GM12873 (cell line): Measurements from ENCODE around the gene MACC1.

Experiments used
- TF ChIP-seq, protein P1 (sequence below): IDR thresholded peaks from 2 replicates; pipeline ENCODE4 v1.5.1; 2012; ENCODE audit warnings: low read depth, mild to moderate bottlenecking, moderate library complexity, low read length, control low read depth; ENCODE audit not compliant: insufficient read depth; ENCODE audit errors: missing control alignments

Gene MACC1

GRCh38 chr7:20193873-20194272 lies 23.3 kb downstream of the MACC1 start:
- TF ChIP-seq, protein P1, sequence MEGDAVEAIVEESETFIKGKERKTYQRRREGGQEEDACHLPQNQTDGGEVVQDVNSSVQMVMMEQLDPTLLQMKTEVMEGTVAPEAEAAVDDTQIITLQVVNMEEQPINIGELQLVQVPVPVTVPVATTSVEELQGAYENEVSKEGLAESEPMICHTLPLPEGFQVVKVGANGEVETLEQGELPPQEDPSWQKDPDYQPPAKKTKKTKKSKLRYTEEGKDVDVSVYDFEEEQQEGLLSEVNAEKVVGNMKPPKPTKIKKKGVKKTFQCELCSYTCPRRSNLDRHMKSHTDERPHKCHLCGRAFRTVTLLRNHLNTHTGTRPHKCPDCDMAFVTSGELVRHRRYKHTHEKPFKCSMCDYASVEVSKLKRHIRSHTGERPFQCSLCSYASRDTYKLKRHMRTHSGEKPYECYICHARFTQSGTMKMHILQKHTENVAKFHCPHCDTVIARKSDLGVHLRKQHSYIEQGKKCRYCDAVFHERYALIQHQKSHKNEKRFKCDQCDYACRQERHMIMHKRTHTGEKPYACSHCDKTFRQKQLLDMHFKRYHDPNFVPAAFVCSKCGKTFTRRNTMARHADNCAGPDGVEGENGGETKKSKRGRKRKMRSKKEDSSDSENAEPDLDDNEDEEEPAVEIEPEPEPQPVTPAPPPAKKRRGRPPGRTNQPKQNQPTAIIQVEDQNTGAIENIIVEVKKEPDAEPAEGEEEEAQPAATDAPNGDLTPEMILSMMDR, result no peak

GRCh38 chr7:20193242-20193777 lies 23.9 kb downstream of the MACC1 start:
- TF ChIP-seq, protein P1, result no peak

DNA sequence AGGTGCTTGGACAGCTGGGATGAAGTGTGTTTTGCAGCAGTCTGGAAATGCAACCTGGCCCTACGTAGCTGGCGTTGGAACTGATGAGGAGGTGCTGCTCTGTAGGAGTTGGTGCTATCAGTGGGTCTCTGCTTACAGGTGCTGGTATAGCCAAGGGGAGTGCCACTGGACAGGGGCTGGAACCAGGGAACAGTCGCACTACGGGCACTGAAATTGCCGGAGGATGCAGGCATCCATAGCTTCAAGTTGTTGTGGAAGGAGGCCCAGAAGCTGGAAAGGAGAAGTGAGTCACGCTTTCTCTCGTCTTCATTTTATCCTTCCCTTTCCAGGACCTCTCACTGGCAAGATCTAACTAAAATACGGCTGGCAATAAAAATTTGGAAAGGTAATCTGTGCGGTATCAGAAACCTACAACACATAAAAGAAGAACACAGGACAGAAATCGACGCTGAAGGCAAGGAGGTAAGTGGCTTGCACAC lies 25.8 kb downstream of the MACC1 start:
- TF ChIP-seq, protein P1, result no peak

GRCh38 chr7:20190560-20191390 lies 26.4 kb downstream of the MACC1 start:
- TF ChIP-seq, protein P1, result no peak

DNA sequence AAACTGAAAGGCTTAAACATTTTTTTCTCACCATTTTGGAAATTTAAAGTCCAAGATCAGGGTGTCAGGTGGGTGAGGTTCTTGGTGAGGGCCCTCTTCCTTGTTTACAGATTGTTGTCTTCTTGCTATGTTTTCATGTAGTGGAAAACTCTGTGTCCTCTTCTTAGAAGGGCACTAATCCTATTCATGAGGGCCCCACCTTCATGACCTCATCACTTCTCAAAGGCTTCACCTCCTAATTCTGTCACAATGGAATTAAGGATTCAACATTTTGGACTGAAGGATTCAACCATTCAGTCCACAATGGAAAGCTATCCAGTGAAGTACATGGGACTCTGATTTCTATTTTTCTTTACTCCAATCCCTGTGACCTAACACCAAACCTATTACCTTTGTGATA lies 27.3 kb downstream of the MACC1 start:
- TF ChIP-seq, protein P1, result no peak

- TF ChIP-seq, protein P1, result no peak
Observed at GRCh38 chr7:20188567-20188966, 28.6 kb downstream of the MACC1 start.

GRCh38 chr7:20185988-20186387 lies 31.2 kb downstream of the MACC1 start:
- TF ChIP-seq, protein P1, result no peak
